Body of pancreas (tissue), 4 donors: ENCODE data around the gene PIGS.

Source experiments
- POLR2A ChIP-seq, 3 donors: fragments of 450-650 bp; IDR thresholded peaks; one replicate each; pipeline ENCODE4 v1.6.1; 2016; ENCODE audit warnings: antibody characterized with exemption in 3 of 3, mild to moderate bottlenecking in 2 of 3
- TF ChIP-seq, protein P1 (sequence below), 7 experiments: fragments of 450-650 bp in 4 of 7; fragments of 200-600 bp in 3 of 7; sonication (generic) in 3 of 7; IDR thresholded peaks; one replicate each; pipeline ENCODE4 v1.5.1; 2016 to 2019; ENCODE audit warnings: antibody characterized with exemption in 7 of 7

DNA sequence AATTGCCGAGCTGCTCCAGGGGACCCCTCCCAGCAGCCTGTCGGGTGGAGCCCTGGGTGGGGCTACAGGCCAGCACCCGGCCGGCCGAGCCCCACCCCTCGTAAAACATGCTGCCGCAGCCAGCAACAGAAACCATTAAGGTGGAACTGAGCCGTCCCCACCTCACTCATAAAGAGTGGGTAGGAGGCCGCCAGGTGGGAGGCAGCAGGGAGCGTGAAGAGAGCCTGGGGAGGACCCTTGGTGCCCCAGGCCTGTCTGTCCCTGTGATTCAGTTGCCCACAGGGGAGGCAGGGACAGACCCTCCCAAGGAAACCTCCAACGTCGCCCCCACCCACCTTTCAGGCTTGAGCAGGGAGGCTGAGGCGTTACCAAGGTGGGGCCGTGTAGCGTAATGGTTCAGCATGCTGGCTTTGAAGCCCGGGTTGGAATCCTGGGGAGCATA lies 56.7 kb downstream of the PIGS start:
- TF ChIP-seq POLR2A (IDR thresholded peaks at IDR 0.05) = no peak
- TF ChIP-seq, protein P1, sequence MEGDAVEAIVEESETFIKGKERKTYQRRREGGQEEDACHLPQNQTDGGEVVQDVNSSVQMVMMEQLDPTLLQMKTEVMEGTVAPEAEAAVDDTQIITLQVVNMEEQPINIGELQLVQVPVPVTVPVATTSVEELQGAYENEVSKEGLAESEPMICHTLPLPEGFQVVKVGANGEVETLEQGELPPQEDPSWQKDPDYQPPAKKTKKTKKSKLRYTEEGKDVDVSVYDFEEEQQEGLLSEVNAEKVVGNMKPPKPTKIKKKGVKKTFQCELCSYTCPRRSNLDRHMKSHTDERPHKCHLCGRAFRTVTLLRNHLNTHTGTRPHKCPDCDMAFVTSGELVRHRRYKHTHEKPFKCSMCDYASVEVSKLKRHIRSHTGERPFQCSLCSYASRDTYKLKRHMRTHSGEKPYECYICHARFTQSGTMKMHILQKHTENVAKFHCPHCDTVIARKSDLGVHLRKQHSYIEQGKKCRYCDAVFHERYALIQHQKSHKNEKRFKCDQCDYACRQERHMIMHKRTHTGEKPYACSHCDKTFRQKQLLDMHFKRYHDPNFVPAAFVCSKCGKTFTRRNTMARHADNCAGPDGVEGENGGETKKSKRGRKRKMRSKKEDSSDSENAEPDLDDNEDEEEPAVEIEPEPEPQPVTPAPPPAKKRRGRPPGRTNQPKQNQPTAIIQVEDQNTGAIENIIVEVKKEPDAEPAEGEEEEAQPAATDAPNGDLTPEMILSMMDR (IDR thresholded peaks at IDR 0.05) = no peak
